ENCODE data around the gene RTL9. TPM values are rescaled to one million over a fixed set of nuclear protein-coding genes. Genes with fewer than 3 reads are reported as not detected.

RTL9 gene
- total and polyA plus RNA-seq, 2 experiments from 2014 or later, result 0.31 TPM; not detected in 1

DNA sequence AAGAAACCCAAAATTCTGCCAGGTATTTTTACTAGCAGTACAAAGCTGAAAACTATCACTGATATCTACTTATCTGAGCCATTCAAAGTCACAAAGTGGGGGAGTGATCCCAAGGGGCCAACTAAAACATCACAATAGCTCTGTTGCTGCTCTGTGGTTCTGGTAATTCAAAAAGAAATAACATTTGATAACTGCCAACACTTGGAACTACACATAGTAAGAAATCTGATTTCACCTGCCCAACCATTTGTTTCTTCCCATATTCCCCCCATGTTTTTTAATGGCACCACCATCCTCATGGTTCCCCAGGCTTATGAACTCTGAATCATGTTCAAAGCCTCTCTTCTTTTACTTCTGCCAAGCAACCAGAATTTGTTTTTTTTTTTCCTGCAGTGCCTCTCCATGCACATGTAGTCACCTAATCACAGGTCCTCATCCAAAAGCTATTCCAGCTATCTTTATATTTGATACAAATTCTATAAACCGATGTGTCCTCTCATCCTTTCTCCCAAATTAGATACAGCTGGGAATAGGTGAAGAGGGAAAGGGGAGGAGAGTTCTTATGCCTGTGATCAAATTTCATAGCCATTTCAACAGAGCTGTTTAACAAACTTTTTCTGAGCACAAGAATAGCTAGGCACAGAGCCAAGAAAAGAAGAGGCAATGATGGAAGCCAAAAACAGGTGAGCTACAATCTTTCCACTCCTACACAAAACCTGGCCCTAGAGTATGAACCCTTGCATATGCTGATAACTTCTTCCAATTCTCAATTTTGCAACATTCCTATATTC lies 48.5 kb upstream of the RTL9 start:
- ATAC-seq, result no peak

DNA sequence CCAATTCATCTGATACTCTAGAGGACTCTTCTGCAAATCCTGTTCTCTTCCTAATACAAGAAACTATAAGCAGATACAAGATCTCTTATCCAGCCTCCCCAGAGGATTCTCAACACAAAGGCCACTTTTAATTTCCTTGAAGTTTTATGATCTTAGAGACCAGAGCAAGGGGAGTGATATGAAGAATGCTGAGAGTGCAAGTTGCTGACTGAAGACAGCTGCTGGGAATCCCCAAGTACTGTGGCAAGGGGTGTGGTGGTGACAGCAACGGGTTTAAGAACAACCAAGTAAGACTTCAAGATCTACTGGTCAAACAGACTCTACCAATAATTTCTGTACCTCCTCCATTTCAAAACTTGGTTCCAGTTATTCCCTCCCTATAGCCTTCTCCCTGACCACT lies 47.8 kb upstream of the RTL9 start:
- Histone ChIP-seq H3K4me1 (ENCODE audit: insufficient read depth) (peaks cover 56% of the 10 kb centered on the region), H4K20me1 (replicated peaks; ENCODE audit: insufficient read depth) (peaks cover 3% of the 10 kb centered on the region), H3K4me3 (no peak overlapping the region), H3K4me2 (peak overlapping the region; percentile 51; the same call in 1 of the 2 replicates), H3K36me3 (ENCODE audit: insufficient read depth) (no peaks in the 10 kb centered on the region), H3K27ac (ENCODE audit: low read depth) (no peak overlapping the region), H3F3A (replicated peaks; ENCODE audit: low read depth) (no peaks in the 10 kb centered on the region), H3K79me2 (replicated peaks; ENCODE audit: insufficient read depth) (peaks cover 99% of the 10 kb centered on the region), H2AFZ (no peak overlapping the region), H3K27me3 (ENCODE audit: insufficient read depth) (no peaks in the 10 kb centered on the region), H3K9me2 (ENCODE audit: insufficient read depth) (no peaks in the 10 kb centered on the region)
- H3K36me3 Mint-ChIP-seq (ENCODE audit: low read depth), result no peaks in the 10 kb centered on the region
- DNase-seq (ENCODE audit: low spot score), result no peak
- peaks cover 67% of the 10 kb centered on the region for H3K4me1 Mint-ChIP-seq
- no peaks in the 10 kb centered on the region for H3K9me3 Mint-ChIP-seq
- H3K27me3 Mint-ChIP-seq (ENCODE audit: insufficient read depth, low read depth, poor library complexity), result no peaks in the 10 kb centered on the region
- H3K4me3 Mint-ChIP-seq, result no peak overlapping the region
- no peak overlapping the region for H3K27ac Mint-ChIP-seq
- no peak for ATAC-seq
- TF ChIP-seq, protein P1, sequence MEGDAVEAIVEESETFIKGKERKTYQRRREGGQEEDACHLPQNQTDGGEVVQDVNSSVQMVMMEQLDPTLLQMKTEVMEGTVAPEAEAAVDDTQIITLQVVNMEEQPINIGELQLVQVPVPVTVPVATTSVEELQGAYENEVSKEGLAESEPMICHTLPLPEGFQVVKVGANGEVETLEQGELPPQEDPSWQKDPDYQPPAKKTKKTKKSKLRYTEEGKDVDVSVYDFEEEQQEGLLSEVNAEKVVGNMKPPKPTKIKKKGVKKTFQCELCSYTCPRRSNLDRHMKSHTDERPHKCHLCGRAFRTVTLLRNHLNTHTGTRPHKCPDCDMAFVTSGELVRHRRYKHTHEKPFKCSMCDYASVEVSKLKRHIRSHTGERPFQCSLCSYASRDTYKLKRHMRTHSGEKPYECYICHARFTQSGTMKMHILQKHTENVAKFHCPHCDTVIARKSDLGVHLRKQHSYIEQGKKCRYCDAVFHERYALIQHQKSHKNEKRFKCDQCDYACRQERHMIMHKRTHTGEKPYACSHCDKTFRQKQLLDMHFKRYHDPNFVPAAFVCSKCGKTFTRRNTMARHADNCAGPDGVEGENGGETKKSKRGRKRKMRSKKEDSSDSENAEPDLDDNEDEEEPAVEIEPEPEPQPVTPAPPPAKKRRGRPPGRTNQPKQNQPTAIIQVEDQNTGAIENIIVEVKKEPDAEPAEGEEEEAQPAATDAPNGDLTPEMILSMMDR (conservative IDR thresholded peaks at IDR 0.05; ENCODE audit: low read depth in 2 of 2), result no peak
- TF ChIP-seq JUNB (IDR thresholded peaks at IDR 0.05; ENCODE audit: unreplicated experiment) (no peak), POLR2AphosphoS5 (IDR thresholded peaks at IDR 0.05; ENCODE audit: low read depth) (no peak), NANOG (IDR thresholded peaks at IDR 0.05; ENCODE audit: borderline replicate concordance) (no peak), ZNF331 (CRISPR knock-in tag; IDR thresholded peaks at IDR 0.05; ENCODE audit: low read depth) (no peak), STAT1 (IDR thresholded peaks at IDR 0.05; ENCODE audit: unreplicated experiment) (no peak), CREB1 (CRISPR knock-in tag; IDR thresholded peaks at IDR 0.05; ENCODE audit: low read depth) (no peak), EZH2phosphoT487 (IDR thresholded peaks at IDR 0.05; ENCODE audit: unreplicated experiment) (no peak)
- TF ChIP-seq, protein P2, sequence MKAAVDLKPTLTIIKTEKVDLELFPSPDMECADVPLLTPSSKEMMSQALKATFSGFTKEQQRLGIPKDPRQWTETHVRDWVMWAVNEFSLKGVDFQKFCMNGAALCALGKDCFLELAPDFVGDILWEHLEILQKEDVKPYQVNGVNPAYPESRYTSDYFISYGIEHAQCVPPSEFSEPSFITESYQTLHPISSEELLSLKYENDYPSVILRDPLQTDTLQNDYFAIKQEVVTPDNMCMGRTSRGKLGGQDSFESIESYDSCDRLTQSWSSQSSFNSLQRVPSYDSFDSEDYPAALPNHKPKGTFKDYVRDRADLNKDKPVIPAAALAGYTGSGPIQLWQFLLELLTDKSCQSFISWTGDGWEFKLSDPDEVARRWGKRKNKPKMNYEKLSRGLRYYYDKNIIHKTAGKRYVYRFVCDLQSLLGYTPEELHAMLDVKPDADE (IDR thresholded peaks at IDR 0.05), result no peak
- TF ChIP-seq, protein P3, sequence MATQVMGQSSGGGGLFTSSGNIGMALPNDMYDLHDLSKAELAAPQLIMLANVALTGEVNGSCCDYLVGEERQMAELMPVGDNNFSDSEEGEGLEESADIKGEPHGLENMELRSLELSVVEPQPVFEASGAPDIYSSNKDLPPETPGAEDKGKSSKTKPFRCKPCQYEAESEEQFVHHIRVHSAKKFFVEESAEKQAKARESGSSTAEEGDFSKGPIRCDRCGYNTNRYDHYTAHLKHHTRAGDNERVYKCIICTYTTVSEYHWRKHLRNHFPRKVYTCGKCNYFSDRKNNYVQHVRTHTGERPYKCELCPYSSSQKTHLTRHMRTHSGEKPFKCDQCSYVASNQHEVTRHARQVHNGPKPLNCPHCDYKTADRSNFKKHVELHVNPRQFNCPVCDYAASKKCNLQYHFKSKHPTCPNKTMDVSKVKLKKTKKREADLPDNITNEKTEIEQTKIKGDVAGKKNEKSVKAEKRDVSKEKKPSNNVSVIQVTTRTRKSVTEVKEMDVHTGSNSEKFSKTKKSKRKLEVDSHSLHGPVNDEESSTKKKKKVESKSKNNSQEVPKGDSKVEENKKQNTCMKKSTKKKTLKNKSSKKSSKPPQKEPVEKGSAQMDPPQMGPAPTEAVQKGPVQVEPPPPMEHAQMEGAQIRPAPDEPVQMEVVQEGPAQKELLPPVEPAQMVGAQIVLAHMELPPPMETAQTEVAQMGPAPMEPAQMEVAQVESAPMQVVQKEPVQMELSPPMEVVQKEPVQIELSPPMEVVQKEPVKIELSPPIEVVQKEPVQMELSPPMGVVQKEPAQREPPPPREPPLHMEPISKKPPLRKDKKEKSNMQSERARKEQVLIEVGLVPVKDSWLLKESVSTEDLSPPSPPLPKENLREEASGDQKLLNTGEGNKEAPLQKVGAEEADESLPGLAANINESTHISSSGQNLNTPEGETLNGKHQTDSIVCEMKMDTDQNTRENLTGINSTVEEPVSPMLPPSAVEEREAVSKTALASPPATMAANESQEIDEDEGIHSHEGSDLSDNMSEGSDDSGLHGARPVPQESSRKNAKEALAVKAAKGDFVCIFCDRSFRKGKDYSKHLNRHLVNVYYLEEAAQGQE (IDR thresholded peaks at IDR 0.05; ENCODE audit: unreplicated experiment), result no peak

More for the DNA sequence above, 48.5 kb upstream of the RTL9 start:
- Mint-ChIP-seq H3K9me3 (no peaks in the 10 kb centered on the region), H3K36me3 (ENCODE audit: low read depth) (no peaks in the 10 kb centered on the region), H3K4me3 (no peak overlapping the region), H3K4me1 (peaks cover 62% of the 10 kb centered on the region), H3K27me3 (ENCODE audit: insufficient read depth, low read depth, poor library complexity) (no peaks in the 10 kb centered on the region), H3K27ac (no peak overlapping the region; the same call in 1 of the 2 replicates)
- Histone ChIP-seq H4K20me1 (replicated peaks; ENCODE audit: insufficient read depth) (no peaks in the 10 kb centered on the region; the same call in none of the 2 replicates), H2AFZ (no peak overlapping the region), H3K4me1 (ENCODE audit: insufficient read depth) (peaks cover 49% of the 10 kb centered on the region), H3K36me3 (ENCODE audit: insufficient read depth) (no peaks in the 10 kb centered on the region), H3K9me2 (ENCODE audit: insufficient read depth) (no peaks in the 10 kb centered on the region), H3K27ac (ENCODE audit: low read depth) (no peak overlapping the region), H3K79me2 (replicated peaks; ENCODE audit: insufficient read depth) (peaks cover 99% of the 10 kb centered on the region), H3K4me2 (peak overlapping the region; percentile 51; the same call in 1 of the 2 replicates), H3F3A (replicated peaks; ENCODE audit: low read depth) (no peaks in the 10 kb centered on the region), H3K4me3 (no peak overlapping the region), H3K27me3 (ENCODE audit: insufficient read depth) (no peaks in the 10 kb centered on the region)
- no peak for TF ChIP-seq EZH2phosphoT487 (IDR thresholded peaks at IDR 0.05; ENCODE audit: unreplicated experiment)
- TF ChIP-seq CREB1 (CRISPR knock-in tag; IDR thresholded peaks at IDR 0.05; ENCODE audit: low read depth), result no peak
- no peak for DNase-seq (ENCODE audit: low spot score)
